ENCODE results near the gene ITGA2B.

DNA sequence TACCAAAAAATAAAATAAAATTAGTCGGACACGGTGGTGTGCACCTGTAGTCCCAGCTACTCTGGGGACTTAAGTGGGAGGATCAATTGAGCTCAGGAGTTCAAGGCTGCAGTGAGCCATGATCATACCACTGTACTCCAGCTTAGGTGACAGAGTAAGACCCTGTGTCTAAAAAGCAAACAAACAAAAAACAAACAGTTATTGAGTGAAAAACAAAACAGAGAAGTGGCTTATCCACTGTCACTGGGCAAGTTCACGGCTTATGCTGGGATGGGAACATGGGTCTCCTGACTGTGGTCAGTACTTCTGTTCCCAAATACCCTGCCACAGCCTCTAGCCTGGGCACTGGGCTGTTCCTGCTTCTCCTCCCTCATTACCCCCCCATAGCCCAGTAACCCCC lies 53.9 kb downstream of the ITGA2B start:
- TF ChIP-seq, protein P1, sequence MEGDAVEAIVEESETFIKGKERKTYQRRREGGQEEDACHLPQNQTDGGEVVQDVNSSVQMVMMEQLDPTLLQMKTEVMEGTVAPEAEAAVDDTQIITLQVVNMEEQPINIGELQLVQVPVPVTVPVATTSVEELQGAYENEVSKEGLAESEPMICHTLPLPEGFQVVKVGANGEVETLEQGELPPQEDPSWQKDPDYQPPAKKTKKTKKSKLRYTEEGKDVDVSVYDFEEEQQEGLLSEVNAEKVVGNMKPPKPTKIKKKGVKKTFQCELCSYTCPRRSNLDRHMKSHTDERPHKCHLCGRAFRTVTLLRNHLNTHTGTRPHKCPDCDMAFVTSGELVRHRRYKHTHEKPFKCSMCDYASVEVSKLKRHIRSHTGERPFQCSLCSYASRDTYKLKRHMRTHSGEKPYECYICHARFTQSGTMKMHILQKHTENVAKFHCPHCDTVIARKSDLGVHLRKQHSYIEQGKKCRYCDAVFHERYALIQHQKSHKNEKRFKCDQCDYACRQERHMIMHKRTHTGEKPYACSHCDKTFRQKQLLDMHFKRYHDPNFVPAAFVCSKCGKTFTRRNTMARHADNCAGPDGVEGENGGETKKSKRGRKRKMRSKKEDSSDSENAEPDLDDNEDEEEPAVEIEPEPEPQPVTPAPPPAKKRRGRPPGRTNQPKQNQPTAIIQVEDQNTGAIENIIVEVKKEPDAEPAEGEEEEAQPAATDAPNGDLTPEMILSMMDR (IDR thresholded peaks at IDR 0.05; ENCODE audit: low read depth, low read length) = no peak
- no peak for TF ChIP-seq EZH2phosphoT487 (IDR thresholded peaks at IDR 0.05; ENCODE audit: low read depth)

Measured in OCI-LY3 (cell line).